NOMO-1 (cell line): ENCODE data around the gene RAD21L1.
"Not testable (repeated sequence)": the region's sequence is repeated elsewhere in the genome, so short reads cannot be mapped to it uniquely, and the experiment has no call there.

Experiments used
- DNase-seq, 2 experiments: peaks; one replicate each; lab custom pipeline; 2025; ENCODE audit not compliant: unreplicated experiment in 2 of 2; lab: John Stamatoyannopoulos, UW

Gene RAD21L1

GRCh38 chr20:1199212-1199873 lies 26.5 kb upstream of the RAD21L1 start:
- DNase-seq, result no peak

- no peak for DNase-seq
These were observed 25.9 kb upstream of the RAD21L1 start for GRCh38 chr20:1199964-1200363.

GRCh38 chr20:1202762-1203504 lies 22.9 kb upstream of the RAD21L1 start, which contains the start of gene C20orf202:
Gene C20orf202 (plus strand): TSS chr20:1203454. CDS start chr20:1203586, 132 bp downstream.
- no peak for DNase-seq

- no peak for DNase-seq
These were observed 22.2 kb upstream of the RAD21L1 start for GRCh38 chr20:1203630-1204029.

GRCh38 chr20:1204113-1204512 lies 21.7 kb upstream of the RAD21L1 start:
- no peak for DNase-seq

GRCh38 chr20:1204576-1204975 lies 21.3 kb upstream of the RAD21L1 start:
- DNase-seq, result no peak

GRCh38 chr20:1205802-1206201 lies 20.0 kb upstream of the RAD21L1 start:
- no peak for DNase-seq

- DNase-seq, result no peak
These were observed 19.3 kb upstream of the RAD21L1 start for GRCh38 chr20:1206366-1207148.

- no peak for DNase-seq
These were observed 18.5 kb upstream of the RAD21L1 start for GRCh38 chr20:1207293-1207878.

GRCh38 chr20:1209447-1210387 lies 16.1 kb upstream of the RAD21L1 start:
- no peak for DNase-seq

- no peak for DNase-seq
These were observed 15.3 kb upstream of the RAD21L1 start for GRCh38 chr20:1210501-1210900.

- no peak for DNase-seq
These were observed 13.8 kb upstream of the RAD21L1 start for GRCh38 chr20:1212023-1212422.

GRCh38 chr20:1212607-1213396 lies 13.0 kb upstream of the RAD21L1 start:
- peak; percentile 50 to 74 for DNase-seq

GRCh38 chr20:1214838-1215261 lies 11.0 kb upstream of the RAD21L1 start:
- no peak for DNase-seq

GRCh38 chr20:1215386-1216170 lies 10.3 kb upstream of the RAD21L1 start:
- no peak for DNase-seq

- not testable (repeated sequence) for DNase-seq
These were observed 9.1 kb upstream of the RAD21L1 start for GRCh38 chr20:1216527-1217427.

GRCh38 chr20:1222750-1223149 lies 3.1 kb upstream of the RAD21L1 start:
- DNase-seq, result not testable (repeated sequence)
